Thyroid gland (tissue), 4 donors: ENCODE measurements around the gene LENG9. TPM values are rescaled to one million over a fixed set of nuclear protein-coding genes. Genes with fewer than 3 reads are reported as not detected.

Source experiments
- DNase-seq, 2 donors: peaks; one replicate each; pipeline ENCODE4 v3.0.0-alpha.2; 2019
- H3K27ac ChIP-seq, 3 donors: fragments of 200-600 bp; sonication (generic); 1 replicate in 2 of 3; 2 replicates in 1 of 3; pipeline ENCODE4 v1.5.1; 2016 to 2019; ENCODE audit warnings: mild to moderate bottlenecking in 1 of 3, moderate library complexity in 1 of 3
- H3K27me3 ChIP-seq: fragments of 200-600 bp; sonication (generic); one replicate; pipeline ENCODE4 v1.5.1; 2019
- H3K36me3 ChIP-seq, 2 donors: fragments of 200-600 bp; sonication (generic); one replicate each; pipeline ENCODE4 v1.5.1; 2016 to 2019
- H3K4me1 ChIP-seq, 2 donors: fragments of 200-600 bp; sonication (generic); one replicate each; pipeline ENCODE4 v1.5.1; 2017 to 2019
- H3K4me3 ChIP-seq, 3 donors: fragments of 200-600 bp; sonication (generic); replicated peaks in 1 of 3; 1 replicate in 2 of 3; 2 replicates in 1 of 3; pipeline ENCODE4 v1.5.1; 2016; ENCODE audit warnings: mild to moderate bottlenecking in 1 of 3
- H3K9me3 ChIP-seq: fragments of 200-600 bp; sonication (generic); one replicate; pipeline ENCODE4 v1.5.1; 2017
- CTCF ChIP-seq, 6 experiments: fragments of 200-600 bp in 3 of 6; fragments of 450-650 bp in 3 of 6; sonication (generic) in 3 of 6; IDR thresholded peaks; one replicate each; pipeline ENCODE4 v1.5.1; 2016 to 2019; ENCODE audit warnings: antibody characterized with exemption in 6 of 6, mild to moderate bottlenecking in 2 of 6, inconsistent platforms in 1 of 6, moderate library complexity in 1 of 6
- POLR2A ChIP-seq, 2 donors: fragments of 450-650 bp; IDR thresholded peaks; one replicate each; pipeline ENCODE4 v1.6.1; 2017; ENCODE audit warnings: antibody characterized with exemption in 2 of 2, mild to moderate bottlenecking in 2 of 2, moderate library complexity in 1 of 2
- WGBS, 2 donors: methylation state at CpG; one replicate each; pipeline ENCODE4 v1.1.5; 2017; 5-methylcytosine and 5-hydroxymethylcytosine counted together
- intact Hi-C: fragments of 100-400 bp; cut with DNase I; formaldehyde crosslinking; loops from one replicate; pipeline ENCODE4 v1.15.1; 2023
- total RNA-seq, 4 donors: library from RNA; depleted of rRNA; stranded (reverse); fragments of >200 nt; gene quantifications; one replicate each; pipeline ENCODE4 v1.2.3, GENCODE V29; 2016

The LENG9 gene
- total RNA-seq, 4 donors from 2014 or later, result 1.3 to 4.6 (median 3.2) TPM

- no peaks in the 10 kb centered on the region for H3K4me1 ChIP-seq
- no peaks in the 10 kb centered on the region for H3K9me3 ChIP-seq
- no peak overlapping the region for H3K4me3 ChIP-seq
- H3K36me3 ChIP-seq, result no peaks in the 10 kb centered on the region
- TF ChIP-seq CTCF (IDR thresholded peaks at IDR 0.05) (no peak), POLR2A (IDR thresholded peaks at IDR 0.05) (no peak)
- no peak for DNase-seq
- no peaks in the 10 kb centered on the region for H3K27me3 ChIP-seq
- 61 to 64% methylated on average over 9 of the region's 9 CpGs for WGBS, 2 donors
- no peak overlapping the region for H3K27ac ChIP-seq
- intact Hi-C loops, result no loop called here
Measured at GRCh38 chr19:54489766-54490165, 26.2 kb upstream of the LENG9 start.

GRCh38 chr19:54489341-54489740 is 25.8 kb upstream of the LENG9 start:
- Histone ChIP-seq H3K27me3 (no peaks in the 10 kb centered on the region), H3K4me1 (no peaks in the 10 kb centered on the region), H3K36me3 (no peaks in the 10 kb centered on the region), H3K4me3 (no peak overlapping the region), H3K9me3 (no peaks in the 10 kb centered on the region), H3K27ac (no peak overlapping the region)
- TF ChIP-seq CTCF (IDR thresholded peaks at IDR 0.05) (no peak), POLR2A (IDR thresholded peaks at IDR 0.05) (no peak)
- 46 to 55% methylated on average over 7 of the region's 7 CpGs for WGBS, 2 donors
- no peak for DNase-seq
- intact Hi-C loops, result no loop called here

- no peaks in the 10 kb centered on the region for H3K4me1 ChIP-seq
- H3K36me3 ChIP-seq, result no peaks in the 10 kb centered on the region
- 70 to 71% methylated on average over 5 of the region's 5 CpGs for WGBS, 2 donors
- TF ChIP-seq POLR2A (IDR thresholded peaks at IDR 0.05) (no peak), CTCF (IDR thresholded peaks at IDR 0.05) (no peak)
- H3K9me3 ChIP-seq, result no peaks in the 10 kb centered on the region
- no peaks in the 10 kb centered on the region for H3K27me3 ChIP-seq
- H3K4me3 ChIP-seq, result no peak overlapping the region
- intact Hi-C loops, result no loop called here
- H3K27ac ChIP-seq, result no peak overlapping the region
- DNase-seq, result no peak
Measured at GRCh38 chr19:54485851-54486250, 22.3 kb upstream of the LENG9 start.

- intact Hi-C loops, result no loop called here
Measured at GRCh38 chr19:54484451-54484850, 20.9 kb upstream of the LENG9 start.

GRCh38 chr19:54482889-54483288 is 19.3 kb upstream of the LENG9 start:
- Histone ChIP-seq H3K9me3 (no peaks in the 10 kb centered on the region), H3K4me3 (no peak overlapping the region), H3K27ac (no peak overlapping the region), H3K36me3 (no peaks in the 10 kb centered on the region), H3K4me1 (no peaks in the 10 kb centered on the region), H3K27me3 (no peaks in the 10 kb centered on the region)
- TF ChIP-seq POLR2A (IDR thresholded peaks at IDR 0.05), result no peak
- TF ChIP-seq CTCF (IDR thresholded peaks at IDR 0.05), result no peak
- DNase-seq, result no peak
- intact Hi-C loops, result no loop called here
- 69 to 82% methylated on average over 3 of the region's 3 CpGs for WGBS, 2 donors

More at GRCh38 chr19:54484451-54484850, 20.9 kb upstream of the LENG9 start:
- Histone ChIP-seq H3K4me3 (no peak overlapping the region), H3K4me1 (no peaks in the 10 kb centered on the region), H3K27me3 (no peaks in the 10 kb centered on the region), H3K27ac (no peak overlapping the region), H3K9me3 (no peaks in the 10 kb centered on the region), H3K36me3 (no peaks in the 10 kb centered on the region)
- DNase-seq, result no peak
- WGBS, 2 donors, result 76 to 78% methylated on average over 10 of the region's 10 CpGs
- TF ChIP-seq POLR2A (IDR thresholded peaks at IDR 0.05), result no peak
- no peak for TF ChIP-seq CTCF (IDR thresholded peaks at IDR 0.05)
